GM23338 (cell line): Measurements from ENCODE around the gene AGRN. TPM values are rescaled to one million over a fixed set of nuclear protein-coding genes. Genes with fewer than 3 reads are reported as not detected.

Experiments
- CREB1 ChIP-seq: fragments of 250-450 bp; sonication (Bioruptor Pico); IDR thresholded peaks from 2 replicates; pipeline ENCODE4 v1.5.0; 2020; ENCODE audit warnings: low read depth, mild to moderate bottlenecking, moderate library complexity
- ETS1 ChIP-seq: IDR thresholded peaks from 2 replicates; pipeline ENCODE4 v1.6.1; 2016; ENCODE audit warnings: antibody characterized with exemption
- REST ChIP-seq: IDR thresholded peaks from one replicate; pipeline ENCODE4 v1.6.1; 2018; ENCODE audit warnings: antibody characterized with exemption; ENCODE audit not compliant: unreplicated experiment
- ZNF462 ChIP-seq: fragments of 250-450 bp; sonication (Bioruptor Pico); IDR thresholded peaks from 2 replicates; pipeline ENCODE4 v1.5.0; 2020; ENCODE audit warnings: mild to moderate bottlenecking, moderate library complexity
- polyA plus RNA-seq: library from polyadenylated mRNA; unstranded; fragments of >200 nt; fragmentation: Nextera tagmentation; extraction: Ambion mirVana; gene quantifications from 2 replicates; pipeline ENCODE4 v1.2.1, GENCODE V29; 2016
- total RNA-seq: library from RNA; depleted of rRNA; stranded (reverse); fragments of >200 nt; shearing (Covaris generic); gene quantifications from 2 replicates; pipeline ENCODE4 v1.2.3, GENCODE V29; 2014

Gene AGRN
- total and polyA plus RNA-seq, 2 experiments from 2014 or later: 12.3 to 185 TPM

GRCh38 chr1:972726-973458, 47.0 kb upstream of the AGRN start (continued):
- no peak for TF ChIP-seq ZNF462 (CRISPR knock-in tag)
- TF ChIP-seq ETS1: no peak
- TF ChIP-seq CREB1: no peak
- no peak for TF ChIP-seq REST
